BLaER1 (cell line): ENCODE results near the gene P3H2.
"Not testable (repeated sequence)": the region's sequence is repeated elsewhere in the genome, so short reads cannot be mapped to it uniquely, and the experiment has no call there.

Experiments
- H3K27ac ChIP-seq: shearing (Covaris generic); formaldehyde crosslinking; 2 replicates; pipeline ENCODE4 v1.8.1; 2022
- H3K27me3 ChIP-seq: shearing (Covaris generic); formaldehyde crosslinking; 2 replicates; pipeline ENCODE4 v1.8.1; 2022
- H3K36me3 ChIP-seq: shearing (Covaris generic); formaldehyde crosslinking; 2 replicates; pipeline ENCODE4 v1.8.1; 2022
- H3K4me1 ChIP-seq: shearing (Covaris generic); formaldehyde crosslinking; 2 replicates; pipeline ENCODE4 v1.8.1; 2022
- H3K4me2 ChIP-seq: shearing (Covaris generic); formaldehyde crosslinking; 2 replicates; pipeline ENCODE4 v1.8.1; 2022
- H3K4me3 ChIP-seq: shearing (Covaris generic); formaldehyde crosslinking; 2 replicates; pipeline ENCODE4 v1.8.1; 2022
- H3K9ac ChIP-seq: shearing (Covaris generic); formaldehyde crosslinking; 2 replicates; pipeline ENCODE4 v1.8.1; 2022
- H3K9me3 ChIP-seq: shearing (Covaris generic); formaldehyde crosslinking; 2 replicates; pipeline ENCODE4 v1.8.1; 2022
- H4K20me1 ChIP-seq: shearing (Covaris generic); formaldehyde crosslinking; 2 replicates; pipeline ENCODE4 v1.8.1; 2022
- Cebpa-rat ChIP-seq: shearing (Covaris generic); IDR thresholded peaks from 2 replicates; pipeline ENCODE4 v1.8.1; 2022

P3H2 gene

DNA sequence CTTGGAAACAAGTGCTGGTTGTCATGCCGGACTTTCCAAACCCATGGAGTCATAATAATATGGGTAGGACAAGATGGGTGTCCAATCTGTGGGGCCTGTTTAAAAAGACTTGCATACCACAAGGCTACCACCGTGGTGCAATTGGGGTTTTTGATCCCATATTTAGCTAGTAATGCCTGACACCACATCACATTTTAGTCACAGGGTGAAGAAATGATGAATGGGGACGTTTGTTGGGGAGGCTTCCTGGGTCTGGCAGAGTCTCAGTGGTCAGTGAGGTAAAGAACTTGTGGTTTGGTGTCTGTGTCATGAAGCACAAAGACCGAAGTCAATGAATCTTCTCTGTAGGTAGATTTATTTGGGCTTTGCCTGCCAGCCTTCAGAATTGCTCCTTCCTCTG, 31.0 kb downstream of the P3H2 start:
- no peak overlapping the region for H3K4me3 ChIP-seq
- H3K27ac ChIP-seq, result no peak overlapping the region
- no peak for TF ChIP-seq Cebpa-rat
- H3K4me1 ChIP-seq, result no peaks in the 10 kb centered on the region
- no peak overlapping the region for H3K4me2 ChIP-seq
- no peaks in the 10 kb centered on the region for H4K20me1 ChIP-seq
- H3K27me3 ChIP-seq, result no peaks in the 10 kb centered on the region
- no peaks in the 10 kb centered on the region for H3K36me3 ChIP-seq
- H3K9ac ChIP-seq, result no peak overlapping the region
- no peaks in the 10 kb centered on the region for H3K9me3 ChIP-seq

DNA sequence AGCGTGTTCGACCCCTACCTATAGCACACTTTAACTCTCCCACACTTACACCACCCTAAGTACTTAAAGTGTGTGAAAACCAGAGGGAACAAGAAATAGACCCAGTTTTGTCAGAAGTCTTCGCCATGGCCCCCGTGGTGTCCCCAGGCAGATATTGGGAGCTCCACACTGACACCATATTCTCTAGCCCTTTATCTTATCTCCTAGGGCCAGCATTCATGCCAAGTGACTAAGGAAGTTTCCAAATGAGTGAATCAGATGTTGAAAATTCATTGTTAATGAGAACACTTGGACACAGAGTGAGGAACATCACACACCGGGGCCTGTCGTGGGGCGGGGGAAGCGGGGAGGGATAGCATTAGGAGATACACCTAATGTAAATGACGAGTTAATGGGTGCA, 31.8 kb downstream of the P3H2 start:
- H3K9me3 ChIP-seq, result no peaks in the 10 kb centered on the region

DNA sequence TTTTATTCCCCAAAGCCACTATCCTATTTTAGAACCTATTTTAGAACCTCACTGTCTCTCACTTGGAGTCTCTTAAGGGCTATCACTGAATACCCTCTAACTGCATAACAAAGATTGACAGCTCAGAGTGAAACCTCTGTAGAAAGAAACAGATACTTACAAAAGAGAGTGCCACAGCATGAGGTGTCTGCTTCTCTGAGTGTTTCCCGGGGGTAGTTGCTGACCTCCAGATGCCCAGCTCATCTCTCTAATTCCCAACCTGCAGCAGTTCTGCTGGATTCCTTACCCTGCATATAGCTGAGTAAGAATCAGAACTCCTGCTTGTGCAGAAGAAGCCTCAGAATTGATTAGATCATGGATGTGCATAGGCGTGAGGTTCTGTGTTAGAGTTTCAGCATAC, 34.5 kb downstream of the P3H2 start:
- H3K9me3 ChIP-seq, result no peaks in the 10 kb centered on the region
- no peaks in the 10 kb centered on the region for H3K4me1 ChIP-seq
- H3K9ac ChIP-seq, result no peak overlapping the region
- TF ChIP-seq Cebpa-rat, result no peak
- H4K20me1 ChIP-seq, result no peaks in the 10 kb centered on the region
- no peak overlapping the region for H3K27ac ChIP-seq
- no peak overlapping the region for H3K4me2 ChIP-seq
- no peaks in the 10 kb centered on the region for H3K36me3 ChIP-seq
- no peak overlapping the region for H3K4me3 ChIP-seq
- H3K27me3 ChIP-seq, result no peaks in the 10 kb centered on the region

More for the DNA sequence above, 31.8 kb downstream of the P3H2 start:
- no peak overlapping the region for H3K27ac ChIP-seq
- H3K27me3 ChIP-seq, result no peaks in the 10 kb centered on the region
- no peak for TF ChIP-seq Cebpa-rat
- no peaks in the 10 kb centered on the region for H4K20me1 ChIP-seq
- no peak overlapping the region for H3K4me2 ChIP-seq
- H3K4me1 ChIP-seq, result no peaks in the 10 kb centered on the region
- no peaks in the 10 kb centered on the region for H3K36me3 ChIP-seq
- H3K4me3 ChIP-seq, result no peak overlapping the region
- no peak overlapping the region for H3K9ac ChIP-seq

DNA sequence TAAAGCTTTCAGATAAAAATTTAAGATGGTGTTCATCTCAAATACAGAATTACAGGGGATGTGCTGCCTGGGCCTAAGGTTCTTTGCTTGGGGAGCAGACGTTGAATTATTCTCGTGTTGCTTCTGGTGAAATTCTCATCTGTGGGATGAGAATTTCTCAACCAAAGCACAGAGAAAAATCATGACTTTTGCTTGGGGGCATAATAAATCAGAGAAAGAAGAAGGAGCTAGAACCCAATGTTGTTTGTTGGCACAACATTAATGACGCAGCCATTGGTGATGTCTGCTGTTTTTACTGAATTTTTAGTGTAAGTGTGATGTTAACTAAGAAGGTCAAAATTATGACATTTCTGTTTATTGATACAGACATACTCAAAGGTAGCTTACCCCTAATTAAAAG, 35.7 kb downstream of the P3H2 start:
- Histone ChIP-seq H3K27me3 (no peaks in the 10 kb centered on the region), H3K36me3 (no peaks in the 10 kb centered on the region), H3K27ac (no peak overlapping the region), H3K4me2 (no peak overlapping the region), H4K20me1 (no peaks in the 10 kb centered on the region), H3K9me3 (no peaks in the 10 kb centered on the region), H3K4me3 (no peak overlapping the region), H3K9ac (no peak overlapping the region), H3K4me1 (no peaks in the 10 kb centered on the region)
- no peak for TF ChIP-seq Cebpa-rat

DNA sequence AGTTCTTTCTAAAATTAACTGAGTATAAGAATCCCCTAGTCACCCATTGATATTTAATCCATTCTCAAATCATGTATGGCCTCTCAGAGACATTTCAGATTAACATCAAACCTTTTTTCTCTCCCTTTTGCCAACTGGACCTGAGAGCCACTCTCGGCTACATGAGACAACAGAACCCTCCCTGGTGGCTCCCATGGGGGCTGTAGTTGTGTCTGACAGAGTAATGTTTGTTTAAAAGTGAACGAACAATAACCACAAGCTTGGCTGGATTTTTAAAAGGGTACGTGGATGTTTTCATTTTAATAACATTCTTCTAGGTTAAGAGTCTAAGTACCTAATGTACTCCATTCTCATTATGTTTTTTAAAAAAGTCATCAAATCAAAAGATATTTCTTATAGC, 37.1 kb downstream of the P3H2 start:
- TF ChIP-seq Cebpa-rat, result no peak
- H3K9ac ChIP-seq, result no peak overlapping the region
- no peaks in the 10 kb centered on the region for H4K20me1 ChIP-seq
- H3K4me3 ChIP-seq, result no peak overlapping the region
- H3K27ac ChIP-seq, result no peak overlapping the region
- no peaks in the 10 kb centered on the region for H3K9me3 ChIP-seq
- H3K4me2 ChIP-seq, result no peak overlapping the region
- H3K36me3 ChIP-seq, result no peaks in the 10 kb centered on the region
- H3K4me1 ChIP-seq, result no peaks in the 10 kb centered on the region
- H3K27me3 ChIP-seq, result no peaks in the 10 kb centered on the region

DNA sequence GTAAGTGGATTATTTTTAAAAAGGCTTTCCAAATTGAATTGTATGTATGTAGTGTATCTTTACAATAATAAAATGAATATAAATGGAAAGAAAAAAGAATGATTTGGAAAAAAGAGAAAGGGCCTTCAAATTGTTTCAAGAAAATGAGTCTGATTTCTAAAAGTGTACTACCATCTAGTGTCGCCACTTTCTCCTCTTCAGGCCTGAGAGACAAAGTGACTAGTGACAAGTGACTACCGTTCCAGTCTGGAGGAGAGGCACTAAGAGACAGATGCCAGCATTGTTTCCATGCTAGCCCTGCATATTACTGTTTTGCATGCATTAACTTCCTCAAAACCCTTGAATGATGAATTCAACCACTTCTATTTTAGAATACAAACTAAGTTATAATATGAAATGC, 39.3 kb downstream of the P3H2 start:
- Histone ChIP-seq H3K4me1 (no peaks in the 10 kb centered on the region), H3K36me3 (no peaks in the 10 kb centered on the region)
- TF ChIP-seq Cebpa-rat, result no peak

DNA sequence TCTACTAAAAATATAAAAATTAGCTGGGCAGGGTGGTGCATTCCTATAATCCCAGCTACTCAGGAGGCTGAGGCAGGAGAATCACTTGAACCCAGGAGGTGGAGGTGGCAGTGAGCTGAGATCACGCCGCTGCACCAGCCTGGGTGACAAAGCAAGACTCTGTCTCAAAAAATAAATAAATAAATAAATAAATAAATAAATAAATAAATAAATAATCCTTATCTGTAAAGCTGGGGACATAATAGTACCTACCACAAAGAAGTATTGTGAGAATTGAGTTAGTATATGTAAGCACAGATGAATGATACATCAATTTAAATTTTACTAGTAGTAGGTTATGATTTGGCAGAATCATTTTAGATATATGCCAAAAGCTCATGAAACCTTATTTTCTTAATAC, 41.5 kb downstream of the P3H2 start:
- not testable (repeated sequence) for H3K27ac ChIP-seq, H3K9ac ChIP-seq, H3K4me3 ChIP-seq, H3K4me2 ChIP-seq, H3K4me1 ChIP-seq, H4K20me1 ChIP-seq, H3K9me3 ChIP-seq, H3K36me3 ChIP-seq, H3K27me3 ChIP-seq

More for the DNA sequence above, 39.3 kb downstream of the P3H2 start:
- H3K9me3 ChIP-seq, result no peaks in the 10 kb centered on the region
- no peak overlapping the region for H3K4me2 ChIP-seq
- no peaks in the 10 kb centered on the region for H3K27me3 ChIP-seq
- H3K4me3 ChIP-seq, result no peak overlapping the region
- no peaks in the 10 kb centered on the region for H4K20me1 ChIP-seq
- H3K27ac ChIP-seq, result no peak overlapping the region
- no peak overlapping the region for H3K9ac ChIP-seq

DNA sequence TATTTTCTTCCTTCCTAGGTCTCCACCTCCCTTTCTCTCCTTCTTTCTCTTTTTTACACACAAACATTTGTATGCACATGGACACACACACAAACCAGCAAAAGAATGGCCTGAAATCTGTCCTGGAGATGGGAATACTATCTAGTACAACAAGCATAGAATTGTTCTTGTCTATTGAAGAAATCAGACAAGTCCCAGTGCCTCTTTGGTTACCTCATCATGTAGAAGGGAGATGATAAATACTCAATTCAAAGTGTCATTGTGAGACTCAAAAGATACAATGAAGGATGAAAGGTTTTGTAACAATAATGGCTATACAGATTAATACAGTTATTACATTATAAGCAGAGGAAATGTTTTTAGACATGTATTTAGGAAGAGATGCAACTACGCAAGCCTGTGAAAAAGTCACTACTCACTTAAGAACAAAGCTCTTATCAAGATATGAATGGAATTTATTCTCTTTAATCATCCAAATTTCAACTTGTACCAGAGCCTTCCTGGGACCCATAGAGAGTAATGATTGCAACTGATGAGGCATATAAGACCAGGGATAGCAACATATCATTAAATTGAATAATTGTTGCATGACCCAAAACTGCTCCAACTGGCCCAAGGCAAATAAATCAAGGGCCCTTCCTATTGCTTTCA, 43.2 kb downstream of the P3H2 start:
- no peak for TF ChIP-seq Cebpa-rat
- no peaks in the 10 kb centered on the region for H3K9me3 ChIP-seq
- no peaks in the 10 kb centered on the region for H3K27me3 ChIP-seq
- H3K4me1 ChIP-seq, result no peaks in the 10 kb centered on the region
- H3K4me3 ChIP-seq, result no peak overlapping the region
- H4K20me1 ChIP-seq, result no peaks in the 10 kb centered on the region
- H3K36me3 ChIP-seq, result no peaks in the 10 kb centered on the region
- H3K9ac ChIP-seq, result no peak overlapping the region
- no peak overlapping the region for H3K27ac ChIP-seq
- no peak overlapping the region for H3K4me2 ChIP-seq

DNA sequence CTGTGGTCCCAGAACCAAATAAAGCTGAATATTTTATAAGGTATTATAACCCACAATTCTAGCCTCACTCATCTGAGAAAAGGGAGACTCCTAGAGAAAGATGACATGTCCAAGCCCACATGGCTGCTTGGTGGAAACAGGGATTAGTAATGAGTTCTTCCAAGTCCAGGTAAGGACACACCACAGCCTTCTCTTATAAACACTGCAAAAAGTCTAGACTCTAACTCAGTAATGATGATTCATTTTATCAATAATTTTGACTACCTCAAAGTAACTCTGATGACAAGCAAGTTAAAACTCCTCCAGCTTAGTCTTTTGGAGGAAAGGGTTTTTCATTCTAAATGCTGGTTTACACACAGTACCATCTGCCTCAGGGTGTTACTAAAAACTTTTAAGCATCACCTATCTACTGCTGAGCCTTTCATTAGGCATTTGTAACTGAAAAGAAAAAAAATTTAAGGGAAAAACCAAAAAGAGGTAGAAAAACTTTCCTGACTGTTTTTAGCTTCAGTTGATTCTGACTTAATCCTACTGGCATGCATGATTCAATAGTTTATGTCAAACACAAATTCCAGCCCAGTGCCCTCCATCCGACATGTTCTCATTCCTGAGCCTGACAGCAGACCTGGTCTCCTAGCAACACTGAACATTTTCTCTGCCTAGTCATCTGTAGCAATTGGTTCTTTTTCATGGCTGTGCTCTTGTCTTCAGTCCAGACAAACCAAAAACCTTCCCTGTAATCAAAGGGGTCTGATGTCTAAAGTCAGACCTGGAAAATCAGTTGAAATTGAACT, 43.9 kb downstream of the P3H2 start:
- Histone ChIP-seq H3K27me3 (no peaks in the 10 kb centered on the region), H3K27ac (no peak overlapping the region), H3K36me3 (no peaks in the 10 kb centered on the region), H4K20me1 (no peaks in the 10 kb centered on the region), H3K9ac (no peak overlapping the region), H3K4me1 (no peaks in the 10 kb centered on the region), H3K9me3 (no peaks in the 10 kb centered on the region), H3K4me3 (no peak overlapping the region), H3K4me2 (no peak overlapping the region)
- TF ChIP-seq Cebpa-rat, result no peak

DNA sequence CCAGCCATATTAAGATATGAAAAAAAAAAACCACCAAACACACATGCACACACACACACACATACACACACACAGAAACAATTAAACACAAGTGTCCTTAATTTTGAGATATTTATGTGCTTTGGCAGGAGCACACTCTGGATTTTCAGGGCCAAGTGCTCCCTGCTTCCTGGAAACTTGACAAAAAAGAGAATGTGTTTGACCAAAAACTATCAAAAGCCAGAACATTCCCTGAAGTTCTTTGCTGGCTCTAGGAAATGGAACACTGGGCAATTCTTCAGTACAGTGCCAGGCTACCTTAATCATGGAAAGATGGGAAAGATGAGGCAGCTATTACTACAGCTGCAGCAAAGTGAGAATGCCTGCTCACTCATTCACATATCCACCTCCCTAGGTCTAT, 44.6 kb downstream of the P3H2 start:
- no peaks in the 10 kb centered on the region for H4K20me1 ChIP-seq
- H3K27ac ChIP-seq, result no peak overlapping the region
- no peaks in the 10 kb centered on the region for H3K27me3 ChIP-seq
- no peak overlapping the region for H3K4me3 ChIP-seq
- H3K36me3 ChIP-seq, result no peaks in the 10 kb centered on the region
- H3K4me1 ChIP-seq, result no peaks in the 10 kb centered on the region
- no peak overlapping the region for H3K9ac ChIP-seq
- no peak overlapping the region for H3K4me2 ChIP-seq
- TF ChIP-seq Cebpa-rat, result no peak
- H3K9me3 ChIP-seq, result no peaks in the 10 kb centered on the region
